NCI-H2171 treated with DMSO at 0.1 percent for 48 hours (cell line): Measurements from ENCODE around the gene GLT8D1.

Experiments used
- DNase-seq: peaks from one replicate; lab custom pipeline; 2025; lab: John Stamatoyannopoulos, UW

The GLT8D1 gene

GRCh38 chr3:52712291-52713212, 7.0 kb upstream of the GLT8D1 start:
- DNase-seq = no peak

- DNase-seq = no peak
Observed at GRCh38 chr3:52710512-52710911, 4.9 kb upstream of the GLT8D1 start.

GRCh38 chr3:52707585-52707984, 2.0 kb upstream of the GLT8D1 start:
- no peak for DNase-seq

- DNase-seq = no peak
Observed at GRCh38 chr3:52705438-52705687, 228 bp downstream of the GLT8D1 start.

GRCh38 chr3:52704611-52705437, 767 bp downstream of the GLT8D1 start:
- DNase-seq = peak; percentile 12

- no peak for DNase-seq
Observed at GRCh38 chr3:52703341-52703740, 2.2 kb downstream of the GLT8D1 start.

GRCh38 chr3:52697632-52697965, 8.0 kb downstream of the GLT8D1 start:
- DNase-seq = no peak

- no peak for DNase-seq
Observed at GRCh38 chr3:52696830-52697631, 8.6 kb downstream of the GLT8D1 start.

GRCh38 chr3:52695798-52696671, 9.6 kb downstream of the GLT8D1 start:
- DNase-seq = no peak

- DNase-seq = no peak
Observed at GRCh38 chr3:52694528-52695189, 10.9 kb downstream of the GLT8D1 start.

- DNase-seq = no peak
Observed at GRCh38 chr3:52693071-52693470, 12.5 kb downstream of the GLT8D1 start.

- DNase-seq = no peak
Observed at GRCh38 chr3:52690560-52690959, 15.0 kb downstream of the GLT8D1 start.

GRCh38 chr3:52689151-52689550, 16.4 kb downstream of the GLT8D1 start:
- no peak for DNase-seq

GRCh38 chr3:52688266-52688665, 17.3 kb downstream of the GLT8D1 start:
- DNase-seq = no peak

GRCh38 chr3:52685709-52686691, 19.6 kb downstream of the GLT8D1 start, which contains the start of the genes GNL3 and PBRM1:
TSS of gene GNL3 (plus strand) at chr3:52686032. CDS start at chr3:52686093, 61 bp downstream.
TSS of gene PBRM1 (minus strand) at chr3:52685913.
- DNase-seq = peak; percentile 79

- DNase-seq = peak; percentile 68
Observed at GRCh38 chr3:52685285-52685708, 20.3 kb downstream of the GLT8D1 start.

GRCh38 chr3:52684184-52684583, 21.4 kb downstream of the GLT8D1 start:
- DNase-seq = no peak

- DNase-seq = no peak
Observed at GRCh38 chr3:52683611-52684010, 22.0 kb downstream of the GLT8D1 start.

GRCh38 chr3:52682016-52682415, 23.6 kb downstream of the GLT8D1 start:
- no peak for DNase-seq

- no peak for DNase-seq
Observed at GRCh38 chr3:52681596-52681995, 24.0 kb downstream of the GLT8D1 start.
